Prostate gland (tissue), 2 donors: Measurements from ENCODE around the gene COMMD7. TPM values are rescaled to one million over a fixed set of nuclear protein-coding genes. Genes with fewer than 3 reads are reported as not detected.

Source experiments
- DNase-seq: peaks from one replicate; pipeline ENCODE4 v3.0.0-alpha.2; 2019; ENCODE audit warnings: low spot score
- H3K27ac ChIP-seq, 2 donors: fragments of 200-600 bp; sonication (generic); 2 replicates each; pipeline ENCODE4 v1.5.1; 2017 to 2019
- H3K27me3 ChIP-seq: fragments of 200-600 bp; sonication (generic); replicated peaks from 2 replicates; pipeline ENCODE4 v1.5.1; 2019; ENCODE audit not compliant: insufficient read depth
- H3K36me3 ChIP-seq, 2 donors: fragments of 200-600 bp; sonication (generic); 1 replicate in 1 of 2; 2 replicates in 1 of 2; pipeline versions ENCODE4 v1.5.1 to v1.8.1; 2017 to 2019
- H3K4me1 ChIP-seq: fragments of 200-600 bp; sonication (generic); replicated peaks from 2 replicates; pipeline ENCODE4 v1.5.1; 2019
- H3K4me3 ChIP-seq, 2 donors: fragments of 200-600 bp; sonication (generic); 2 replicates each; pipeline ENCODE4 v1.5.1; 2017 to 2019
- H3K9me3 ChIP-seq: fragments of 200-600 bp; sonication (generic); 2 replicates; pipeline ENCODE4 v1.5.1; 2017
- CTCF ChIP-seq, 4 experiments: fragments of 200-600 bp in 2 of 4; fragments of 450-650 bp in 2 of 4; sonication (generic) in 2 of 4; IDR thresholded peaks; 1 replicate in 3 of 4; 2 replicates in 1 of 4; pipeline ENCODE4 v1.5.1; 2016 to 2019; ENCODE audit warnings: antibody characterized with exemption in 4 of 4, mild to moderate bottlenecking in 2 of 4, moderate library complexity in 2 of 4
- POLR2A ChIP-seq: fragments of 450-650 bp; IDR thresholded peaks from one replicate; pipeline ENCODE4 v1.6.1; 2016; ENCODE audit warnings: antibody characterized with exemption, mild to moderate bottlenecking
- POLR2AphosphoS5 ChIP-seq: sonication (generic); formaldehyde crosslinking; IDR thresholded peaks from one replicate; pipeline ENCODE4 v1.6.1; 2017; ENCODE audit warnings: antibody characterized with exemption
- WGBS: methylation state at CpG from one replicate; pipeline ENCODE4 v1.1.5; 2018; 5-methylcytosine and 5-hydroxymethylcytosine counted together
- intact Hi-C: fragments of 100-400 bp; cut with DNase I; formaldehyde crosslinking; loops from one replicate; pipeline ENCODE4 v1.14.2; 2022
- total RNA-seq, 2 donors: library from RNA; depleted of rRNA; stranded (reverse); fragments of >200 nt; gene quantifications; one replicate each; pipeline ENCODE4 v1.1.0, GENCODE V29; 2016

Gene COMMD7
- total RNA-seq, 2 donors from 2014 or later = 26.3 to 48.3 TPM

- Histone ChIP-seq H3K27ac (no peak overlapping the region), H3K4me3 (no peak overlapping the region), H3K9me3 (no peaks in the 10 kb centered on the region), H3K36me3 (no peaks in the 10 kb centered on the region), H3K4me1 (no peaks in the 10 kb centered on the region), H3K27me3 (no peaks in the 10 kb centered on the region)
- TF ChIP-seq POLR2A (no peak), CTCF (IDR thresholded peaks at IDR 0.05) (no peak), POLR2AphosphoS5 (no peak)
- no peak for DNase-seq
- WGBS = 85% methylated on average over 8 of the region's 8 CpGs
- intact Hi-C loops = no loop called here
Measured at GRCh38 chr20:32660661-32661060, 82.6 kb downstream of the COMMD7 start.

- TF ChIP-seq POLR2A (no peak), POLR2AphosphoS5 (no peak), CTCF (IDR thresholded peaks at IDR 0.05) (no peak)
- WGBS = 95% methylated on average over 1 of the region's 1 CpG
- intact Hi-C loops = no loop called here
Measured at GRCh38 chr20:32656827-32657226, 86.4 kb downstream of the COMMD7 start.

GRCh38 chr20:32655903-32656512 is 87.3 kb downstream of the COMMD7 start:
- Histone ChIP-seq H3K27ac (no peak overlapping the region), H3K9me3 (no peaks in the 10 kb centered on the region), H3K4me3 (no peak overlapping the region), H3K4me1 (no peaks in the 10 kb centered on the region), H3K36me3 (no peaks in the 10 kb centered on the region), H3K27me3 (no peaks in the 10 kb centered on the region)
- WGBS = 59% methylated on average over 2 of the region's 2 CpGs
- intact Hi-C loops = no loop called here
- no peak for DNase-seq
- TF ChIP-seq POLR2A = no peak
- no peak for TF ChIP-seq CTCF (IDR thresholded peaks at IDR 0.05)
- TF ChIP-seq POLR2AphosphoS5 = no peak

More at GRCh38 chr20:32656827-32657226, 86.4 kb downstream of the COMMD7 start:
- Histone ChIP-seq H3K27me3 (no peaks in the 10 kb centered on the region), H3K4me3 (no peak overlapping the region), H3K9me3 (no peaks in the 10 kb centered on the region), H3K27ac (no peak overlapping the region), H3K4me1 (no peaks in the 10 kb centered on the region), H3K36me3 (no peaks in the 10 kb centered on the region)
- DNase-seq = no peak

- H3K27ac ChIP-seq = no peak overlapping the region
- 5% methylated on average over 6 of the region's 8 CpGs for WGBS
- peak; percentile 70 for DNase-seq
Measured at GRCh38 chr20:32652739-32653526, 90.3 kb downstream of the COMMD7 start.

More at GRCh38 chr20:32652739-32653526, 90.3 kb downstream of the COMMD7 start:
- Histone ChIP-seq H3K36me3 (no peaks in the 10 kb centered on the region), H3K4me1 (no peaks in the 10 kb centered on the region), H3K4me3 (no peak overlapping the region), H3K9me3 (no peaks in the 10 kb centered on the region), H3K27me3 (no peaks in the 10 kb centered on the region)
- TF ChIP-seq POLR2AphosphoS5 (peak; percentile 53), CTCF (IDR thresholded peaks at IDR 0.05) (peak; percentile 95 to 97 (median 96)), POLR2A (no peak)
- intact Hi-C loops = loop anchor here (2.0 kb wide), 1 partner anchor 132 kb away; no protein-coding TSS in a partner anchor

Other genes with a start within 250 kb of the COMMD7 start
- 10 to 100 TPM; 18.0 to 59.7 TPM for gene NOL4L, start 158.1 kb downstream of the COMMD7 start, total RNA-seq
- gene C20orf203, start 69.5 kb downstream of the COMMD7 start, total RNA-seq = under 1 TPM; 0.14 to 0.51 TPM
- gene DNMT3B, start 18.9 kb upstream of the COMMD7 start, total RNA-seq = 10 to 100 TPM in 1 of 2 donors, under 1 TPM in 1; 0.41 to 11.5 TPM
- gene MAPRE1, start 76.5 kb upstream of the COMMD7 start, total RNA-seq = 100 to 1,000 TPM in 1 of 2 donors, 10 to 100 TPM in 1; 65.4 to 136 TPM
- gene EFCAB8, start 115.5 kb upstream of the COMMD7 start, total RNA-seq = 1 to 10 TPM in 1 of 2 donors, under 1 TPM in 1; 0.87 to 1.8 TPM